Measurements from ENCODE around the gene TAF9B.
A peak's percentile ranks its signal among the peaks of the same experiment; 100 is the strongest.

Gene TAF9B

GRCh38 chrX:78124307-78124706 lies 15.1 kb downstream of the TAF9B start:
- DNase-seq (ENCODE audit: extremely low spot score), result no peak
- CTCF ChIA-PET, result interaction anchor here (0.7 kb wide), 1 partner anchor 1789 kb away, joined by 3 read pairs; no protein-coding TSS in a partner anchor
- TF ChIP-seq ELF4 (IDR thresholded peaks at IDR 0.05) (no peak), SUZ12 (IDR thresholded peaks at IDR 0.05) (no peak), FOXA1 (IDR thresholded peaks at IDR 0.05) (no peak), CTBP1 (IDR thresholded peaks at IDR 0.05; ENCODE audit: borderline replicate concordance) (no peak), PKNOX1 (IDR thresholded peaks at IDR 0.05) (no peak), TARDBP (IDR thresholded peaks at IDR 0.05) (no peak), HDGF (IDR thresholded peaks at IDR 0.05; ENCODE audit: borderline replicate concordance) (no peak), FOXM1 (IDR thresholded peaks at IDR 0.05; ENCODE audit: borderline replicate concordance) (no peak), NFRKB (IDR thresholded peaks at IDR 0.05) (no peak), ZNF384 (IDR thresholded peaks at IDR 0.05) (no peak), LEF1 (IDR thresholded peaks at IDR 0.05; ENCODE audit: borderline replicate concordance) (no peak), SP1 (IDR thresholded peaks at IDR 0.05) (no peak)
- POLR2A ChIA-PET, result interaction anchor here (1.7 kb wide), 1 partner anchor 15 kb away, joined by 5 read pairs; the partner anchor contains the start of gene TAF9B

GRCh38 chrX:78123190-78123589 lies 16.3 kb downstream of the TAF9B start:
- no peak for DNase-seq (ENCODE audit: extremely low spot score)
- TF ChIP-seq HDGF (IDR thresholded peaks at IDR 0.05; ENCODE audit: borderline replicate concordance) (no peak), ELF4 (IDR thresholded peaks at IDR 0.05) (no peak), NFRKB (IDR thresholded peaks at IDR 0.05) (no peak)
- CTCF ChIA-PET, result no interaction called here
- POLR2A ChIA-PET, result interaction anchor here (0.9 kb wide), 1 partner anchor 16 kb away, joined by 3 read pairs; the partner anchor contains the start of gene TAF9B

- peak; percentile 25 for DNase-seq (ENCODE audit: extremely low spot score)
- CTCF ChIA-PET, result no interaction called here
- TF ChIP-seq NFRKB (IDR thresholded peaks at IDR 0.05) (no peak), HDGF (IDR thresholded peaks at IDR 0.05; ENCODE audit: borderline replicate concordance) (no peak), LEF1 (IDR thresholded peaks at IDR 0.05; ENCODE audit: borderline replicate concordance) (no peak), L3MBTL2 (conservative IDR thresholded peaks at IDR 0.05) (no peak), ZNF384 (IDR thresholded peaks at IDR 0.05) (no peak), FOXM1 (IDR thresholded peaks at IDR 0.05; ENCODE audit: borderline replicate concordance) (no peak), SUZ12 (IDR thresholded peaks at IDR 0.05) (no peak)
- POLR2A ChIA-PET, result no interaction called here
These were observed 19.8 kb downstream of the TAF9B start for GRCh38 chrX:78119521-78120227.

GRCh38 chrX:78118628-78119027 lies 20.8 kb downstream of the TAF9B start:
- ChIA-PET CTCF (no interaction called here), POLR2A (no interaction called here)
- no peak for TF ChIP-seq NFRKB (IDR thresholded peaks at IDR 0.05)
- no peak for TF ChIP-seq FOXA1 (IDR thresholded peaks at IDR 0.05)
- TF ChIP-seq HDGF (IDR thresholded peaks at IDR 0.05; ENCODE audit: borderline replicate concordance), result no peak
- TF ChIP-seq LEF1 (IDR thresholded peaks at IDR 0.05; ENCODE audit: borderline replicate concordance), result no peak
- no peak for TF ChIP-seq FOXK2 (IDR thresholded peaks at IDR 0.05)
- TF ChIP-seq CTBP1 (IDR thresholded peaks at IDR 0.05; ENCODE audit: borderline replicate concordance), result no peak
- no peak for DNase-seq (ENCODE audit: extremely low spot score)

- ChIA-PET CTCF (no interaction called here), POLR2A (interaction anchor here (1.6 to 1.7 kb wide), 2 partner anchors 8 to 13 kb away, joined by 3 to 4 read pairs; partner anchors contain the start of gene PGK1)
- DNase-seq (ENCODE audit: extremely low spot score), result no peak
- TF ChIP-seq HDGF (IDR thresholded peaks at IDR 0.05; ENCODE audit: borderline replicate concordance) (no peak), ARNT (IDR thresholded peaks at IDR 0.05) (no peak), ELF4 (IDR thresholded peaks at IDR 0.05) (no peak), ZNF384 (IDR thresholded peaks at IDR 0.05) (no peak), FOXA1 (IDR thresholded peaks at IDR 0.05) (no peak), CTBP1 (IDR thresholded peaks at IDR 0.05; ENCODE audit: borderline replicate concordance) (no peak), NFRKB (IDR thresholded peaks at IDR 0.05) (no peak), SP1 (IDR thresholded peaks at IDR 0.05) (no peak), SUZ12 (IDR thresholded peaks at IDR 0.05) (no peak), FOXK2 (IDR thresholded peaks at IDR 0.05) (no peak), LEF1 (IDR thresholded peaks at IDR 0.05; ENCODE audit: borderline replicate concordance) (no peak), PKNOX1 (IDR thresholded peaks at IDR 0.05) (no peak)
These were observed 22.7 kb downstream of the TAF9B start for GRCh38 chrX:78116766-78117165.

GRCh38 chrX:78116365-78116764 lies 23.1 kb downstream of the TAF9B start:
- no peak for TF ChIP-seq ZNF384 (IDR thresholded peaks at IDR 0.05)
- DNase-seq (ENCODE audit: extremely low spot score), result no peak
- CTCF ChIA-PET, result no interaction called here
- POLR2A ChIA-PET, result interaction anchor here (1.6 to 1.7 kb wide), 2 partner anchors 9 to 12 kb away, joined by 3 to 4 read pairs; partner anchors contain the start of gene PGK1

GRCh38 chrX:78111140-78111931 lies 28.1 kb downstream of the TAF9B start:
- DNase-seq (ENCODE audit: extremely low spot score), result no peak
- ChIA-PET CTCF (no interaction called here), POLR2A (no interaction called here)
- no peak for TF ChIP-seq FOXA1 (IDR thresholded peaks at IDR 0.05)
- TF ChIP-seq TARDBP (IDR thresholded peaks at IDR 0.05), result no peak
